Measurements from ENCODE around the gene METTL6.
A peak's percentile ranks its signal among the peaks of the same experiment; 100 is the strongest.
"Not testable (repeated sequence)": the region's sequence is repeated elsewhere in the genome, so short reads cannot be mapped to it uniquely, and the experiment has no call there.

The METTL6 gene

GRCh38 chr3:15380980-15381890 is 46.1 kb downstream of the METTL6 start:
- no peaks in the 10 kb centered on the region for H3K27me3 ChIP-seq (ENCODE audit: control insufficient read depth in 5 of 5, insufficient read depth in 4 of 5, low read length in 5 of 5)
- peaks cover 0 to 21% (median 12%) of the 10 kb centered on the region in 5 donors for H3K4me1 ChIP-seq (ENCODE audit: control insufficient read depth in 5 of 5, insufficient read depth in 5 of 5, low read length in 5 of 5)
- peaks cover under 1 to 6% (median 2%) of the 10 kb centered on the region in 5 donors for H3K9me3 ChIP-seq (ENCODE audit: control insufficient read depth in 5 of 5, low read length in 5 of 5)
- no peaks in the 10 kb centered on the region for H3K36me3 ChIP-seq (ENCODE audit: control insufficient read depth in 5 of 5, insufficient read depth in 5 of 5, low read length in 5 of 5)
- no peak overlapping the region for H3K4me3 ChIP-seq (ENCODE audit: low read depth in 1 of 5, low read length in 5 of 5)
- H3K27ac ChIP-seq (ENCODE audit: low read depth, low read length): no peak overlapping the region
- H3K9ac ChIP-seq (ENCODE audit: low read length in 5 of 5): no peak overlapping the region

- H3K4me3 ChIP-seq (ENCODE audit: low read depth in 1 of 5, low read length in 5 of 5): peak overlapping the region in 2 of 5 donors; percentile 23 to 29
- no peaks in the 10 kb centered on the region for H3K9me3 ChIP-seq (ENCODE audit: control insufficient read depth in 5 of 5, low read length in 5 of 5)
- H3K9ac ChIP-seq (ENCODE audit: low read length in 5 of 5): no peak overlapping the region
These were observed 49.2 kb downstream of the METTL6 start for GRCh38 chr3:15377961-15378791.

GRCh38 chr3:15375461-15376000 is 51.8 kb downstream of the METTL6 start:
- Histone ChIP-seq H3K4me3 (ENCODE audit: low read depth in 1 of 5, low read length in 5 of 5) (no peak overlapping the region), H3K9ac (ENCODE audit: low read length in 5 of 5) (no peak overlapping the region), H3K27ac (ENCODE audit: low read depth, low read length) (no peak overlapping the region), H3K9me3 (ENCODE audit: control insufficient read depth in 5 of 5, low read length in 5 of 5) (no peaks in the 10 kb centered on the region), H3K36me3 (ENCODE audit: control insufficient read depth in 5 of 5, insufficient read depth in 5 of 5, low read length in 5 of 5) (no peaks in the 10 kb centered on the region), H3K27me3 (ENCODE audit: control insufficient read depth in 5 of 5, insufficient read depth in 4 of 5, low read length in 5 of 5) (no peaks in the 10 kb centered on the region), H3K4me1 (ENCODE audit: control insufficient read depth in 5 of 5, insufficient read depth in 5 of 5, low read length in 5 of 5) (peaks cover 0 to 9% (median 4%) of the 10 kb centered on the region in 5 donors)

More at GRCh38 chr3:15377961-15378791, 49.2 kb downstream of the METTL6 start:
- no peaks in the 10 kb centered on the region for H3K27me3 ChIP-seq (ENCODE audit: control insufficient read depth in 5 of 5, insufficient read depth in 4 of 5, low read length in 5 of 5)
- H3K36me3 ChIP-seq (ENCODE audit: control insufficient read depth in 5 of 5, insufficient read depth in 5 of 5, low read length in 5 of 5): no peaks in the 10 kb centered on the region
- H3K4me1 ChIP-seq (ENCODE audit: control insufficient read depth in 5 of 5, insufficient read depth in 5 of 5, low read length in 5 of 5): peaks cover 0 to 13% (median 4%) of the 10 kb centered on the region in 5 donors
- peak overlapping the region; percentile 79 for H3K27ac ChIP-seq (ENCODE audit: low read depth, low read length)

GRCh38 chr3:15372918-15373317 is 54.4 kb downstream of the METTL6 start:
- no peak overlapping the region for H3K9ac ChIP-seq (ENCODE audit: low read length in 5 of 5)
- H3K27ac ChIP-seq (ENCODE audit: low read depth, low read length): no peak overlapping the region
- H3K4me3 ChIP-seq (ENCODE audit: low read depth in 1 of 5, low read length in 5 of 5): no peak overlapping the region
- peaks cover 2 to 13% (median 9%) of the 10 kb centered on the region in 5 donors for H3K4me1 ChIP-seq (ENCODE audit: control insufficient read depth in 5 of 5, insufficient read depth in 5 of 5, low read length in 5 of 5)
- no peaks in the 10 kb centered on the region for H3K27me3 ChIP-seq (ENCODE audit: control insufficient read depth in 5 of 5, insufficient read depth in 4 of 5, low read length in 5 of 5)
- no peaks in the 10 kb centered on the region for H3K9me3 ChIP-seq (ENCODE audit: control insufficient read depth in 5 of 5, low read length in 5 of 5)
- no peaks in the 10 kb centered on the region for H3K36me3 ChIP-seq (ENCODE audit: control insufficient read depth in 5 of 5, insufficient read depth in 5 of 5, low read length in 5 of 5)

GRCh38 chr3:15368561-15369135 is 58.7 kb downstream of the METTL6 start:
- Histone ChIP-seq H3K36me3 (ENCODE audit: control insufficient read depth in 5 of 5, insufficient read depth in 5 of 5, low read length in 5 of 5) (no peaks in the 10 kb centered on the region), H3K4me3 (ENCODE audit: low read depth in 1 of 5, low read length in 5 of 5) (no peak overlapping the region), H3K9ac (ENCODE audit: low read length in 5 of 5) (no peak overlapping the region), H3K27me3 (ENCODE audit: control insufficient read depth in 5 of 5, insufficient read depth in 4 of 5, low read length in 5 of 5) (no peaks in the 10 kb centered on the region), H3K27ac (ENCODE audit: low read depth, low read length) (no peak overlapping the region), H3K9me3 (ENCODE audit: control insufficient read depth in 5 of 5, low read length in 5 of 5) (no peaks in the 10 kb centered on the region), H3K4me1 (ENCODE audit: control insufficient read depth in 5 of 5, insufficient read depth in 5 of 5, low read length in 5 of 5) (peaks cover 2 to 20% (median 12%) of the 10 kb centered on the region in 5 donors)

GRCh38 chr3:15367059-15367458 is 60.3 kb downstream of the METTL6 start:
- H3K4me3 ChIP-seq (ENCODE audit: low read depth in 1 of 5, low read length in 5 of 5): no peak overlapping the region
- no peaks in the 10 kb centered on the region for H3K36me3 ChIP-seq (ENCODE audit: control insufficient read depth in 5 of 5, insufficient read depth in 5 of 5, low read length in 5 of 5)
- H3K9ac ChIP-seq (ENCODE audit: low read length in 5 of 5): no peak overlapping the region
- no peak overlapping the region for H3K27ac ChIP-seq (ENCODE audit: low read depth, low read length)
- H3K9me3 ChIP-seq (ENCODE audit: control insufficient read depth in 5 of 5, low read length in 5 of 5): no peaks in the 10 kb centered on the region
- H3K4me1 ChIP-seq (ENCODE audit: control insufficient read depth in 5 of 5, insufficient read depth in 5 of 5, low read length in 5 of 5): peaks cover 2 to 28% (median 19%) of the 10 kb centered on the region in 5 donors
- no peaks in the 10 kb centered on the region for H3K27me3 ChIP-seq (ENCODE audit: control insufficient read depth in 5 of 5, insufficient read depth in 4 of 5, low read length in 5 of 5)

GRCh38 chr3:15364078-15364477 is 63.3 kb downstream of the METTL6 start:
- H3K9ac ChIP-seq (ENCODE audit: low read length in 5 of 5); H3K36me3 ChIP-seq (ENCODE audit: control insufficient read depth in 5 of 5, insufficient read depth in 5 of 5, low read length in 5 of 5); H3K4me3 ChIP-seq (ENCODE audit: low read depth in 1 of 5, low read length in 5 of 5); H3K27ac ChIP-seq (ENCODE audit: low read depth, low read length); H3K27me3 ChIP-seq (ENCODE audit: control insufficient read depth in 5 of 5, insufficient read depth in 4 of 5, low read length in 5 of 5); H3K9me3 ChIP-seq (ENCODE audit: control insufficient read depth in 5 of 5, low read length in 5 of 5): not testable (repeated sequence)
- peaks cover 2 to 46% (median 36%) of the 10 kb centered on the region in 5 donors for H3K4me1 ChIP-seq (ENCODE audit: control insufficient read depth in 5 of 5, insufficient read depth in 5 of 5, low read length in 5 of 5)

GRCh38 chr3:15361494-15362214 is 65.7 kb downstream of the METTL6 start:
- Histone ChIP-seq H3K9ac (ENCODE audit: low read length in 5 of 5) (peak overlapping the region in 2 of 5 donors; percentile 20 to 34), H3K36me3 (ENCODE audit: control insufficient read depth in 5 of 5, insufficient read depth in 5 of 5, low read length in 5 of 5) (no peaks in the 10 kb centered on the region), H3K27ac (ENCODE audit: low read depth, low read length) (peak overlapping the region; percentile 76), H3K27me3 (ENCODE audit: control insufficient read depth in 5 of 5, insufficient read depth in 4 of 5, low read length in 5 of 5) (no peaks in the 10 kb centered on the region), H3K4me1 (ENCODE audit: control insufficient read depth in 5 of 5, insufficient read depth in 5 of 5, low read length in 5 of 5) (peaks cover 0 to 36% (median 35%) of the 10 kb centered on the region in 5 donors), H3K9me3 (ENCODE audit: control insufficient read depth in 5 of 5, low read length in 5 of 5) (no peaks in the 10 kb centered on the region), H3K4me3 (ENCODE audit: low read depth in 1 of 5, low read length in 5 of 5) (no peak overlapping the region)

GRCh38 chr3:15360788-15361493 is 66.4 kb downstream of the METTL6 start:
- H3K4me3 ChIP-seq (ENCODE audit: low read depth in 1 of 5, low read length in 5 of 5): no peak overlapping the region
- H3K36me3 ChIP-seq (ENCODE audit: control insufficient read depth in 5 of 5, insufficient read depth in 5 of 5, low read length in 5 of 5): no peaks in the 10 kb centered on the region
- H3K4me1 ChIP-seq (ENCODE audit: control insufficient read depth in 5 of 5, insufficient read depth in 5 of 5, low read length in 5 of 5): peaks cover 0 to 41% (median 36%) of the 10 kb centered on the region in 5 donors
- no peaks in the 10 kb centered on the region for H3K9me3 ChIP-seq (ENCODE audit: control insufficient read depth in 5 of 5, low read length in 5 of 5)
- H3K9ac ChIP-seq (ENCODE audit: low read length in 5 of 5): peak overlapping the region in 1 of 5 donors; percentile 34
- H3K27me3 ChIP-seq (ENCODE audit: control insufficient read depth in 5 of 5, insufficient read depth in 4 of 5, low read length in 5 of 5): no peaks in the 10 kb centered on the region
- H3K27ac ChIP-seq (ENCODE audit: low read depth, low read length): peak overlapping the region; percentile 76
